Gastrocnemius medialis (tissue), 4 donors: ENCODE data around the gene PDYN. TPM values are rescaled to one million over a fixed set of nuclear protein-coding genes. Genes with fewer than 3 reads are reported as not detected.
A peak's percentile ranks its signal among the peaks of the same experiment; 100 is the strongest.

Source experiments
- ATAC-seq, 2 donors: fragments of 150-250 bp; one replicate each; pipeline ENCODE4 v1.9.1; 2016
- DNase-seq, 2 donors: peaks; one replicate each; pipeline ENCODE4 v3.0.0-alpha.2; 2019
- H3K27ac ChIP-seq, 4 donors: fragments of 200-600 bp; sonication (generic); 1 replicate in 1 of 4; 2 replicates in 3 of 4; pipeline ENCODE4 v1.5.1; 2016 to 2018; ENCODE audit warnings: mild to moderate bottlenecking in 2 of 4, moderate library complexity in 1 of 4
- H3K27me3 ChIP-seq, 3 donors: fragments of 200-600 bp; sonication (generic) in 2 of 3; 1 replicate in 1 of 3; 2 replicates in 2 of 3; pipeline versions ENCODE4 v1.5.1 to v1.6.0; 2016 to 2019; ENCODE audit warnings: mild to moderate bottlenecking in 1 of 3, moderate library complexity in 1 of 3
- H3K36me3 ChIP-seq, 2 donors: fragments of 200-600 bp; sonication (generic) in 1 of 2; one replicate each; pipeline ENCODE4 v1.5.1; 2017 to 2018
- H3K4me1 ChIP-seq, 2 donors: fragments of 200-600 bp; sonication (generic) in 1 of 2; one replicate each; pipeline ENCODE4 v1.5.1; 2016 to 2017; ENCODE audit warnings: mild to moderate bottlenecking in 2 of 2
- H3K4me3 ChIP-seq, 4 donors: fragments of 200-600 bp; sonication (generic) in 3 of 4; 1 replicate in 1 of 4; 2 replicates in 3 of 4; pipeline ENCODE4 v1.5.1; 2016 to 2019; ENCODE audit warnings: mild to moderate bottlenecking in 2 of 4
- H3K9me3 ChIP-seq, 3 donors: fragments of 200-600 bp; sonication (generic) in 2 of 3; 1 replicate in 1 of 3; 2 replicates in 2 of 3; pipeline ENCODE4 v1.5.1; 2016 to 2019
- POLR2A ChIP-seq, 2 donors: fragments of 450-650 bp; IDR thresholded peaks; one replicate each; pipeline ENCODE4 v1.6.1; 2017; ENCODE audit warnings: antibody characterized with exemption in 2 of 2, mild to moderate bottlenecking in 2 of 2, moderate library complexity in 2 of 2
- in situ Hi-C, 4 donors: fragments of 200-750 bp; cut with MboI; loops; one replicate each; pipeline versions ENCODE4 v1.15.0 to v1.8.0; 2017; ENCODE audit warnings: low sequenced_read_pairs in 4 of 4
- intact Hi-C: fragments of 100-400 bp; cut with DNase I; formaldehyde crosslinking; loops from one replicate; pipeline ENCODE4 v1.15.1; 2023; ENCODE audit warnings: low total_unique reads
- total RNA-seq, 4 donors: library from RNA; depleted of rRNA; stranded (reverse); fragments of >200 nt; gene quantifications; one replicate each; pipeline versions ENCODE4 v1.1.0 to v1.2.3, GENCODE V29; 2016
- TF ChIP-seq, protein P1 (sequence below), 5 experiments: fragments of 450-650 bp in 3 of 5; fragments of 200-600 bp in 2 of 5; sonication (generic) in 2 of 5; IDR thresholded peaks in 4 of 5; conservative IDR thresholded peaks in 1 of 5; 1 replicate in 4 of 5; 2 replicates in 1 of 5; pipeline ENCODE4 v1.5.1; 2016 to 2019; ENCODE audit warnings: antibody characterized with exemption in 5 of 5, mild to moderate bottlenecking in 3 of 5, moderate library complexity in 3 of 5

Gene PDYN
- total RNA-seq, 4 donors from 2014 or later: not detected

DNA sequence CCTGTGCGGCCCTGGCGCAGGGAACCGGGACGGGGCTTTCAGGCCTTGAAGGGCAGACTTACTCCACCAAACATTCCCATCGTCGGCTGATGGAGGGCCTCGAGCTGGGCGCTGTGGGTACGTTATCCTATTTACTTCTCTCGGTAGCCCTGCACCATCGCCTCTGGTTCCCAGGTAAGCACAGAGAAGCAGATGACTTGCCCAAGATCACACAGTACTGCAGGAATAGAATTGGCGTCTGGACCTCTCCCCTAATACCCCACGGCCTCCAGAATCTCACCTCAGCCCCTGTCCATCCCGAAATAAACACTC, 46.4 kb downstream of the PDYN start:
- Histone ChIP-seq H3K27ac (peak overlapping the region; percentile 52 to 77 (median 68)), H3K4me1 (peaks cover 38 to 44% of the 10 kb centered on the region in 2 donors)

DNA sequence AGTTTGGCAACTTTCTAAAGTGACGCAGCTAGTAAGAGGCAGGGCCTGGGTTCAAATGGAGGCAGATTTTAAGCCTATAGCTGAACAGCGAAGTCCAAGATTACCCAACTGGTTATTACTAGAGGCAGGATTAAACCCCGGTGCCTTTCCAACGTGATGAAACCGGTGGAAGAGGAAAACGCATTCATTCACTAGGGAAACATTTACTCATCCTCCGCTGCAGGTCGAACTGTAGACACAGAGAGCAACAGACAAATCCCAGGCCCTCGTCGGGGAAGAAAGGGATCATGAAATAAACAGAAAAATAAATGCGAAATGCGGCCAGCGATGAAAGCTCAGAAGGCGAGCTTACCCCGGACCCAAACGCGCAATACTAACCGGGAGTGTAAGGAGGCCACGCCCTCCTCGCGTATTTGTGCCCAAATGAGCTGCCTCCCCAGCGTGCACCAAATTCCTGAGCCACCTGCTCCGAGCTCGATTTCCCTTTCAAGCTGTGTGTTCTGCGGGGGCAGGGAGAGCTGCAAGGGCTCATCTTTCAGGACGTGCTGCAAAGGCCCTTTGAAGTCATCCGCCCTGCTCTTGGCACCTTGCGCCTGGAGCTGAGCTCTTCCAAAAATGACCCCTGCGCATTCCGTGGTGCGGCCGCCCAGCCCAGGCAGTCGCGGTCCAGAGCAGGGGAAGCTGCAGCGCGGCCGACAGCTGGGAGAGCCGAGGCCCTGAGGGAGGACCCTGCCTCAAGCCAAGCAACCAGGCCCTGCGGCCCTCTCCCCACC, 46.9 kb downstream of the PDYN start:
- Histone ChIP-seq H3K4me3 (peak overlapping the region; percentile 32 to 40 (median 37)), H3K36me3 (no peaks in the 10 kb centered on the region), H3K27ac (peak overlapping the region; percentile 52 to 77 (median 68)), H3K4me1 (peaks cover 38 to 44% of the 10 kb centered on the region in 2 donors), H3K9me3 (no peaks in the 10 kb centered on the region), H3K27me3 (no peaks in the 10 kb centered on the region)
- in situ Hi-C loops: loop anchor here in 1 of 4 donors (25.0 kb wide), 1 partner anchor 135 kb away; no protein-coding TSS in a partner anchor
- ATAC-seq: peak; percentile 67
- intact Hi-C loops: loop anchor here (5.0 kb wide), 3 partner anchors 50 to 190 kb away; partner anchors contain the start of gene SIRPA
- peak in 1 of 2 donors; percentile 30 for TF ChIP-seq POLR2A (IDR thresholded peaks at IDR 0.05)
- TF ChIP-seq, protein P1, sequence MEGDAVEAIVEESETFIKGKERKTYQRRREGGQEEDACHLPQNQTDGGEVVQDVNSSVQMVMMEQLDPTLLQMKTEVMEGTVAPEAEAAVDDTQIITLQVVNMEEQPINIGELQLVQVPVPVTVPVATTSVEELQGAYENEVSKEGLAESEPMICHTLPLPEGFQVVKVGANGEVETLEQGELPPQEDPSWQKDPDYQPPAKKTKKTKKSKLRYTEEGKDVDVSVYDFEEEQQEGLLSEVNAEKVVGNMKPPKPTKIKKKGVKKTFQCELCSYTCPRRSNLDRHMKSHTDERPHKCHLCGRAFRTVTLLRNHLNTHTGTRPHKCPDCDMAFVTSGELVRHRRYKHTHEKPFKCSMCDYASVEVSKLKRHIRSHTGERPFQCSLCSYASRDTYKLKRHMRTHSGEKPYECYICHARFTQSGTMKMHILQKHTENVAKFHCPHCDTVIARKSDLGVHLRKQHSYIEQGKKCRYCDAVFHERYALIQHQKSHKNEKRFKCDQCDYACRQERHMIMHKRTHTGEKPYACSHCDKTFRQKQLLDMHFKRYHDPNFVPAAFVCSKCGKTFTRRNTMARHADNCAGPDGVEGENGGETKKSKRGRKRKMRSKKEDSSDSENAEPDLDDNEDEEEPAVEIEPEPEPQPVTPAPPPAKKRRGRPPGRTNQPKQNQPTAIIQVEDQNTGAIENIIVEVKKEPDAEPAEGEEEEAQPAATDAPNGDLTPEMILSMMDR (IDR thresholded peaks at IDR 0.05 in 4 of 5, conservative IDR thresholded peaks at IDR 0.05 in 1 of 5): no peak
- DNase-seq: peak; percentile 56 to 80

More for the DNA sequence above, 46.4 kb downstream of the PDYN start:
- intact Hi-C loops (loop anchor here (5.0 kb wide), 3 partner anchors 50 to 190 kb away; partner anchors contain the start of gene SIRPA), in situ Hi-C loops (loop anchor here in 1 of 4 donors (25.0 kb wide), 1 partner anchor 135 kb away; no protein-coding TSS in a partner anchor)
- Histone ChIP-seq H3K4me3 (peak overlapping the region; percentile 32 to 40 (median 37)), H3K36me3 (no peaks in the 10 kb centered on the region), H3K9me3 (no peaks in the 10 kb centered on the region), H3K27me3 (no peaks in the 10 kb centered on the region)
- peak in 1 of 2 donors; percentile 9 for ATAC-seq
- no peak for DNase-seq
- TF ChIP-seq POLR2A (IDR thresholded peaks at IDR 0.05): no peak
- TF ChIP-seq, protein P1 (IDR thresholded peaks at IDR 0.05 in 4 of 5, conservative IDR thresholded peaks at IDR 0.05 in 1 of 5): no peak

DNA sequence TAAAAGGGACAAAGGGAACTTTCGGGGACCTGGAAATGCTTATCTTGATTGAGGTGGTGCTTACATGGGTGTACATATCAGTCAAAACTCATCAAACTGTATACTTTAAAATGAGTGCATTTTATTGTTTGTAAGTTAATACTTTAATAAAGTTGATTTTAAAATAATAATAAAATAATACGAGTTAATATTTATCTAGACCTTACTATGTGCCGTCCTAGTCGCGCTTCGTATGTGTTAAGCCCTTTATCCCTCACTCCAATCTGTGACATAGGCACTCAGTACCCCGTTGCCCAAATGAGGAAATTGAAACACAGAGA, 47.5 kb downstream of the PDYN start:
- no peaks in the 10 kb centered on the region for H3K27me3 ChIP-seq
- ATAC-seq: no peak
- H3K9me3 ChIP-seq: no peaks in the 10 kb centered on the region
- no peak for TF ChIP-seq POLR2A (IDR thresholded peaks at IDR 0.05)
- TF ChIP-seq, protein P1 (IDR thresholded peaks at IDR 0.05 in 4 of 5, conservative IDR thresholded peaks at IDR 0.05 in 1 of 5): no peak
- peak overlapping the region in 2 of 4 donors; percentile 36 to 40 for H3K4me3 ChIP-seq
- intact Hi-C loops (loop anchor here (5.0 kb wide), 3 partner anchors 49 to 191 kb away; partner anchors contain the start of gene SIRPA), in situ Hi-C loops (loop anchor here in 1 of 4 donors (25.0 kb wide), 1 partner anchor 134 kb away; no protein-coding TSS in a partner anchor)
- no peak for DNase-seq
- peak overlapping the region; percentile 52 to 77 (median 68) for H3K27ac ChIP-seq
- H3K36me3 ChIP-seq: no peaks in the 10 kb centered on the region
- H3K4me1 ChIP-seq: peaks cover 42 to 44% of the 10 kb centered on the region in 2 donors

- no peak for ATAC-seq
- in situ Hi-C loops: loop anchor here in 1 of 4 donors (25.0 kb wide), 1 partner anchor 133 kb away; no protein-coding TSS in a partner anchor
- no peaks in the 10 kb centered on the region for H3K27me3 ChIP-seq
- H3K36me3 ChIP-seq: no peaks in the 10 kb centered on the region
- no peak for DNase-seq
- H3K27ac ChIP-seq: peak overlapping the region; percentile 46 to 77 (median 66)
- H3K4me3 ChIP-seq: no peak overlapping the region
- intact Hi-C loops: loop anchor here (5.0 kb wide), 3 partner anchors 48 to 192 kb away; partner anchors contain the start of gene SIRPA
- H3K9me3 ChIP-seq: no peaks in the 10 kb centered on the region
- H3K4me1 ChIP-seq: peaks cover 48 to 50% of the 10 kb centered on the region in 2 donors
- TF ChIP-seq POLR2A (IDR thresholded peaks at IDR 0.05): no peak
- TF ChIP-seq, protein P1 (IDR thresholded peaks at IDR 0.05 in 4 of 5, conservative IDR thresholded peaks at IDR 0.05 in 1 of 5): no peak
These were observed 48.2 kb downstream of the PDYN start for GRCh38 chr20:1945660-1946059.
